ENCODE measurements around the gene CARMIL3.
"Not testable (repeated sequence)": the region's sequence is repeated elsewhere in the genome, so short reads cannot be mapped to it uniquely, and the experiment has no call there.

Gene CARMIL3, protein sequence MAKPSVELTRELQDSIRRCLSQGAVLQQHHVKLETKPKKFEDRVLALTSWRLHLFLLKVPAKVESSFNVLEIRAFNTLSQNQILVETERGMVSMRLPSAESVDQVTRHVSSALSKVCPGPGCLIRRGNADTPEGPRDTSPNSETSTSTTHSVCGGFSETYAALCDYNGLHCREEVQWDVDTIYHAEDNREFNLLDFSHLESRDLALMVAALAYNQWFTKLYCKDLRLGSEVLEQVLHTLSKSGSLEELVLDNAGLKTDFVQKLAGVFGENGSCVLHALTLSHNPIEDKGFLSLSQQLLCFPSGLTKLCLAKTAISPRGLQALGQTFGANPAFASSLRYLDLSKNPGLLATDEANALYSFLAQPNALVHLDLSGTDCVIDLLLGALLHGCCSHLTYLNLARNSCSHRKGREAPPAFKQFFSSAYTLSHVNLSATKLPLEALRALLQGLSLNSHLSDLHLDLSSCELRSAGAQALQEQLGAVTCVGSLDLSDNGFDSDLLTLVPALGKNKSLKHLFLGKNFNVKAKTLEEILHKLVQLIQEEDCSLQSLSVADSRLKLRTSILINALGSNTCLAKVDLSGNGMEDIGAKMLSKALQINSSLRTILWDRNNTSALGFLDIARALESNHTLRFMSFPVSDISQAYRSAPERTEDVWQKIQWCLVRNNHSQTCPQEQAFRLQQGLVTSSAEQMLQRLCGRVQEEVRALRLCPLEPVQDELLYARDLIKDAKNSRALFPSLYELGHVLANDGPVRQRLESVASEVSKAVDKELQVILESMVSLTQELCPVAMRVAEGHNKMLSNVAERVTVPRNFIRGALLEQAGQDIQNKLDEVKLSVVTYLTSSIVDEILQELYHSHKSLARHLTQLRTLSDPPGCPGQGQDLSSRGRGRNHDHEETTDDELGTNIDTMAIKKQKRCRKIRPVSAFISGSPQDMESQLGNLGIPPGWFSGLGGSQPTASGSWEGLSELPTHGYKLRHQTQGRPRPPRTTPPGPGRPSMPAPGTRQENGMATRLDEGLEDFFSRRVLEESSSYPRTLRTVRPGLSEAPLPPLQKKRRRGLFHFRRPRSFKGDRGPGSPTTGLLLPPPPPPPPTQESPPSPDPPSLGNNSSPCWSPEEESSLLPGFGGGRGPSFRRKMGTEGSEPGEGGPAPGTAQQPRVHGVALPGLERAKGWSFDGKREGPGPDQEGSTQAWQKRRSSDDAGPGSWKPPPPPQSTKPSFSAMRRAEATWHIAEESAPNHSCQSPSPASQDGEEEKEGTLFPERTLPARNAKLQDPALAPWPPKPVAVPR (N-terminal part only)
- 0.41 to 6.1 (median 1.4) reads per million in 17 experiments for total RNA-seq

DNA sequence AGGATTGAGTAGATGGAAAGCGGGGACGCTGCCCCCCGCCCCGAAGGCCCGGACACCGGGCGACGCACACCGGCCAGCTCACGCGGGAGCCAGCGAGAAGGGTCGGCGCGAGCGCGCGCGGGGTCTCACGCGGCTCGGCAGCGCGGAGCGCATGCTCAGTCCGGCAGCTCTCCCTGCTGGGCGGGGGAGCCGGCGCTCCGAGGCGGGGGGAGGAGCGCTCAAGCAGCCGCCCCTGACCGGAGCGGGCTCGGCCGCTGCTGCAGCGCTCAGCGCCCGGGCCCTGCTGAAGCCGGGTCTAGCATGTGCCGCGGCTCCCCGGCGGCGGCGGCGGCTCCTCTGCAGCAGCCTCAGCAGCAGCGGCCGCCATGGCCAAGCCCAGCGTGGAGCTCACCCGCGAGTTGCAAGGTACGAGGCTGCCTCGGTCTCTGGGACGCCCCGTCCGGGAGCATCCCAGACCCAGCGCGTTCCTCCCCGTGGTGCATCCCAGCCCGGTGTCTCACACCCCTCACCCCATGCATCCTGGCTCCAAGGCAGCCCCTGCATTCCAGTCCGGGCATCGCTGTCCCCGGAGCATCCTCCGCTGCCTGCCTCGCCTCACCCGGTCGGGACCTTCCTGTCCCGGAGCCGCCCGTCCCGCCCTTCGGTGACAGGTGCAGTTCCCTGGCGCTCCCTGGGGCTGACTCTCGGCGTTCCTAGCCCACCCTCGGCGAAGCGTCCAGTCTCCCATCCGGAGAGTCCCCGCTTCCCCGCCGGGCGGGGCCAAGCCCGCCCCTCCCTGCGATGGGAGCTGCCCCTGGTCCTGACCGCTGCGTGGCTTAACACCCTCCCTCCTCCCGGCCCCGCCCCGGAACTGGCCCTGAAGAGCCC, at the start of gene CARMIL3:
CARMIL3 (plus strand) TSS at position 221 of the 867 bp plus-strand sequence; CDS start at position 366, 145 bp downstream.
- peak; percentile 62 to 85 (median 70) for DNase-seq

DNA sequence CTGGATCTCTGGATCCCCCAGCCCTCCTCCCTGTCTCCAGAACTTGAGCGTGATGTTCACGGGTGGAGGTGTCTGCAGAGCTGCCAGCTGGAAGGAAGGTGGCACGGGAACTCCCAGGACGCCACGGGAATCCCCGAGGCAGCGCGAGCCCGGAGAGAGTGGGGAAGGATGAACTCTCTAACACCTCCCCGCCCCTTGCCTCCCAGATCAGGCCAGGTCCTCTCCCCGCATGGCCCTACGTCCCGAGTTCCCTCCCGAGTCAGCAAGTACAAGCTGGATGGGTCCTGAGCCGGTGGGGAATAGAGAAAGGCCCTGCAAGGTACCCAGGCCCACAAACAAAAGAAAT, 45.4 kb upstream of the CARMIL3 start:
- DNase-seq = peak in 1 of 4 experiments; percentile 7

DNA sequence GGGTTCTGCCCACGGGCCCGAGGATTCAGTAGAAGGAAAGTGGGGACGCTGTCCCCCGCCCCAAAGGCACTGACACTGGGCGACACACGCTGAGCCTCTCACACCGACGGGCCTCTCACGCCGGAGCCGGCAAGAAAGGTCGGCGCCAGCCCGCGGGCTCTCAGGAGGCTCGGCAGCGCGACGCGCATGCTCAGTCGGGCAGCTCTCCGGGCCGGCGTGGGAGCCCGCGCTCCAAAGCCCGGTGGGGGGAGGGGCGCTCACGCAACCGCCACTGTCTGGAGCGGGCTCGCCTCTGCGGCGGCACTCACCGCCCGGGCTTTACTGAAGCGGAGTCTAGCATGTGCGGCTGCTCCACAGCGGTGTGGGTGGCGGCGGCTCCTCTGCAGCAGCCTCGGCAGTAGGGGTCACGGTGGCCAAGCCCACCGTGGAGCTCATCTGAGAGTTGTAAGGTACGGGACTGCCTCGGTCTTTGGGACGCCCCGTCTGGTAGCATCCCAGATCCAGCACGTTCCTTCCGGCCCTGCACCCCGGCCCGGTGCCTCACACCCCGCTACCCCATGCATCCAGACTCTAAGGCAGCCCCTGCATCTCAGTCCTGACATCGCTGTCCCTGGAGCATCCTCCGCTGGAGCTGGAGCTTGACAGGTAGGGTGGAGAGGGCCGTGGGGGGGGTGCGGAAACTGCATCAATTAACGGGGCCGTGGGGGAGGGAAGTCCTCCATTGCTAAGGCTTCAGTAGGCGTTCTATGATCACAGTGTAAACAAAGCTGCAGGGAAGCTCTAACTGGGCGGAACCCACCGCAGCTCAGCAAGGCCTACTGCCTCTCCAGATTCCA, 44.8 kb upstream of the CARMIL3 start:
- peak; percentile 38 to 78 (median 56) for DNase-seq

DNA sequence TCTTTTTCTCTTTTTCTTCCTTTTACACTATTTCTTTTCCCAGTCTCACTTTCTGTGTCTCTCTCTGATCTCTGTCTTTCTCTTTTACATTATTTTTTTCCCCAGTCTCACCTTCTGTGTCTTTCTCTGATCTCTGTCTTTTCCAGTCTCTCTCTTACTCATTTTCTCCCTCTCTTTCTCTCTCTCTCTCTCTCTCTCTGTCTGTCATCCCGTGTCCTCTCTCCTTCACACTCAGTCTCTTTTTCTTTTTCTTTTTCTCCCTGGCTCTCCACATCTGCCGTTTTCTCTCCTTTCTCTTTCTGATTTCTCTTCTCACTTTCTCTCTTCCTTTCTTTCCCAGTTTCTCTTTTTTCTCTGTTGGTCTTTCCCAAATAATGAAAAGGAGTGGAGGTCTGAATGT, 40.8 kb upstream of the CARMIL3 start:
- no peak for DNase-seq

DNA sequence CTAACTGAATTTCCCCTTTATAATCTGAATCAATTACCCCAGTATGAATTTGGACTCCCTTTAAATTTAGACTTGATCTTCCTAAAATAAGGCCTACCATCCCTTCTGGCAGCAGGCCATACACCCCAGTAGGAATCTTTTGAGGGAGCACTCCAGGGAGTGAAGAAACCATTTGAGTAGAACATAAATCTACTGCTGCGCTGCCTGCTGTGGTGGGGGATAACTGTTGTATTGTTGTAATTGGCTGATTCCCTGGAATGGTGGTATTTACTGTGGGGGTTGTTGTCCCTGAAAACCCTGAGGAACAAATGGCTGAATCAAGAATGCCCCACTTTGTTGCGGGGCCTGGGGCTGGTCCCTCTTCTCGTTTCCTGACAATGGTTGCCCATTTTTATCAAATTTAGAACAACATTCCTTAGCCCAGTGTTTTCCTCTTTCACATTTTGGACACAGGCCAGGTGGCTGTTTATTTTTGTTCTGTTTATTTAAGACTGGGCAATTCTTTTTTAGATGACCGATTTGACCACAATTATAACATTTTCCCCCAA, 39.0 kb upstream of the CARMIL3 start:
- DNase-seq = not testable (repeated sequence)

DNA sequence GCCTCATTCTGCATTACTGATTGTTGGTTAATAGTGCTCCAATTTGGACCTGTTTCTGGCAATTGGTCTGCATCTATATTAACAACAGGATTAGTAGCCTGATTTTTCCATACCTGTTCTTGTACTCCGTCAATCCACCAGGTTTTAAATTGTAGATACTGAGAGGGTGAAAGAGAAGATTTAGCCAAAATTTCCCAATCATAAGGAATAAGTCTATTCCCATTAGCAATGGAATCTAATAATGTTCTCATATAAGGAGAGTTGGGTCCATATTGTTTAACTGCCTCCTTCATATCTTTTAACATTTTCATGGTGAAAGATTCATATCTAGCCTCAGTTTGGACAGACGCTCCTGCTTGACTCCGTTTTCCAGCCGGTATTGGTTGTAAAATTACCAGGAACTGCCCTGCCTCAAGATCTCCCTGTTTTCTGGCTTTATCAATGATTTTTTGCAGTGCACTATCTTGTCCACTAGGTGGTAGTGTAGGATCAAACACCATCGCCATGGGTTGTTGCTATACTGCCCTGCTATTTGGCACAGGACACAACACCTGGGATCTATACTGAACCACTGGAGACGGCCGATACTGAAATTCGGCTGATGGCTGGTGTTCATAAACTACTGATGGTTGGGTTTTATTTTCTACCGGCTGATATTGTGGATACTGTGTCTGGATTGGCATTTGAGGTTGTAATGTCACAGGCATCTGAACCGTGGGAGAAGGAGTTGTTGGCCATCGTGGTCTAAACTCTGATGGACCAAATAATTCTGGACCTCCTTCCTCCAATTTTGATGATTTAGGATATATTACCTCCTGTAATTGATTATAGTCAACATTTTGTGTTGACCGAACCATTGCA, 37.9 kb upstream of the CARMIL3 start:
- DNase-seq = peak; percentile 72 to 84 (median 78)

DNA sequence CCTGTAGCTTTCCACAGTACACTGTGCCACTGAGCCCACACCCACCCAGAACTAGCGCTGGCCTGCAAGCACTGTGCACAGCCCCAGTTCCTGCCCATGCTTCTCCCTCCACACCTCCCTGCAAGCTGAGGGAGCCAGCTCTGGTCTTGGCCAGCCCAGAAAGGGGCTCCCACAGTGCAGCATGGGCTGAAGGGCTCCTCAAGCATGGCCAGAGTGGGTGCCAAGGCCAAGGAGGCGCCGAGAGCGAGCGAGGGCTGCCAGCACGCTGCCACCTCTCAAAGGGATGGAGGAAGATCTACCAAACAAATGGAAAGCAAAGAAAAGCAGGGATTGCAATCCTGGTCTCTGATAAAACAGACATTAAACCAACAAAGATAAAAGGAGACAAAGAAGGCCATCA, 36.1 kb upstream of the CARMIL3 start:
- DNase-seq = not testable (repeated sequence)

DNA sequence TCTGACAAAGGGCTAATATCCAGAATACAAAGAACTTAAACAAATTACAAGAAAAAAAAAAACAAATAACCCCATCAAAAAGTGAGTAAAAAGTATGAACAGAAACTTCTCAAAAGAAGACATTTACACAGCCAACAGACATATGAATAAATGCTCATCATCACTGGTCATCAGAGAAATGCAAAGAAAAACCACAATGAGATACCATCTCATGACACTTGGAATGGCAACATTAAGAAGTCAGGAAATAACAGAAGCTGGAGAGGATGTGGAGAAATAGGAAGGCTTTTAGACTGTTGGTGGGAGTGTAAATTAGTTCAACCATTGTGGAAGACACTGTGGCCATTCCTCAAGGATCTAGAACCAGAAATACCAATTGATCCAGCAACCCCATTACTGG, 32.8 kb upstream of the CARMIL3 start:
- DNase-seq = peak in 2 of 4 experiments; percentile 61 to 63

DNA sequence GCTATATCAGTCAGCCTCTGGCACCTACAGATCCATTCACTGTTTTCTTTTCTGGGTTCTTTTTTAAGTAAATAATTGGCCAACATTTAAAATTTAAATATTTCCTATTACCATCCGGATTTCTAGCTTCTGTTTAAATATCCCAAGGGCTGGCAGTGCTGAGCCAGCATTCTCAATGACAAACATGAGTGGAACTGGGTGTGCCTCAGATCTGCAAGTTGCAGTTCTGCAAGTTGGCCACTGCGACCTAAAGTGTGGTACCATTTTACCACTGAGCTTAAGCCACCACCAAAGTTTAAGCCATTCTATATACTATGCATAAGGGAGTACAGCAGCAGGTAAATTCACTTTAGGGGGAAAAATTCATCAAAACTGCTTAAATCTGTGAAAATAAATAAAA, 31.9 kb upstream of the CARMIL3 start:
- peak in 3 of 4 experiments; percentile 25 to 45 (median 32) for DNase-seq

DNA sequence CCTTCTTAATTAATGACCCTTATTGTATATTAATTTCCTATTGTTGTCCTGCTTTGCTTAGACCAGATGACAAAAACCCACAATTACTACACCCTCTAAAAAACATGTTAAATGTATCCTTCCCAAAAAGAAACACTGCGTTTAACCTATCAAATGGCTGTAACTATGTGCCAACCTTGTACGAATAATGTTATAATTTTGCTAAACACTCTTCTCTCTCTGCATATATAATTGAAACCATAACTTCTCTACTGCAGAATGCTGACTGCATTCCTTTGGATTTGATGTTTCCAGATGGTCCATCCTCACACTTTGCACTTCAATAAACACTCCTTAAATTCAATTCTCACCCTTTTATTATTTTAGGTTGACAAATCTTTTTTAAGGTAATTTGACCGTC, 31.3 kb upstream of the CARMIL3 start:
- not testable (repeated sequence) for DNase-seq

DNA sequence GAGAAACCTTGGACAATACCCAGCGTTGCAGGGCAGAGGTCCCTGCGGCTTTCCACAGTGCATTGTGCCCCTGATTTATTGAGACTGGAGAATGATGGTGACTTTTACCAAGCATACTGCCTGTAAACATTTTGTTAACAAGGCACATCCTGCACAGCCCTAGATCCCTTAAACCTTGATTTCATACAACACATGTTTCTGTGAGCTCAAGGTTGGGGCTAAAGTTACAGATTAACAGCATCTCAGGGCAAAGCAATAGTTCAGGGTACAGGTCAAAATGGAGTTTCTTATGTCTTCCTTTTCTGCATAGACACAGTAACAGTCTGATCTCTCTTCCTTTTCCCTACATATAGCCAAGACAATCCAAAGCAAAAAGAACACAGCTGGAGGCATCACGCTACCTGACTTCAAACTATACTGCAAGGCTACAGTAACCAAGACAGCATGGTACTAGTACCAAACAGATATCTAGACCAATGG, 26.8 kb upstream of the CARMIL3 start:
- DNase-seq = not testable (repeated sequence)

DNA sequence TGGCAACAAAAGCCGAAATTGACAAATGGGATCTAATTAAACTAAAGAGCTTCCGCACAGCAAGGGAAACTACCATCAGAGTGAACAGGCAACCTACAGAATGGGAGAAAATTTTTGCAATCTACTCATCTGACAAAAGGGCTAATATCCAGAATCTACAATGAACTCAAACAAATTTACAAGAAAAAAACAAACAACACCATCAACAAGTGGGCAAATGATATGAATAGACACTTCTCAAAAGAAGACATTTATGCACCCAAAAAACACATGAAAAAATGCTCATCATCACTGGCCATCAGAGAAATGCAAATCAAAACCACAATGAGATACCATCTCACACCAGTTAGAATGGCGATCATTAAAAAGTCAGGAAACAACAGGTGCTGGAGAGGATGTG, 22.1 kb upstream of the CARMIL3 start:
- DNase-seq = not testable (repeated sequence)

DNA sequence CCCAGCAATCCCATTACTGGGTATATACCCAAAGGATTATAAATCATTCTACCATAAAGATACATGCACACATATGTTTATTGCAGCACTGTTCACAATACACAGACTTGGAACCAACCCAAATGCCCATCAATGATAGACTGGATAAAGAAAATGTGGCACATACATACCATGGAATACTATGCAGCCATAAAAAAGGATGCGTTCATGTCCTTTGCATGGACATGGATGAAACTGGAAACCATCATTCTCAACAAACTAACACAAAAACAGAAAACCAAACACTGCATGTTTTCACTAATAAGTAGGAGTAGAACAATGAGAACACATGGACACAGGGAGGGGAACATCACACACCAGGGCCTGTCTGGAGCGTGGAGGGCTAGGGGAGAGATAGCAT, 20.5 kb upstream of the CARMIL3 start:
- DNase-seq = not testable (repeated sequence)

DNA sequence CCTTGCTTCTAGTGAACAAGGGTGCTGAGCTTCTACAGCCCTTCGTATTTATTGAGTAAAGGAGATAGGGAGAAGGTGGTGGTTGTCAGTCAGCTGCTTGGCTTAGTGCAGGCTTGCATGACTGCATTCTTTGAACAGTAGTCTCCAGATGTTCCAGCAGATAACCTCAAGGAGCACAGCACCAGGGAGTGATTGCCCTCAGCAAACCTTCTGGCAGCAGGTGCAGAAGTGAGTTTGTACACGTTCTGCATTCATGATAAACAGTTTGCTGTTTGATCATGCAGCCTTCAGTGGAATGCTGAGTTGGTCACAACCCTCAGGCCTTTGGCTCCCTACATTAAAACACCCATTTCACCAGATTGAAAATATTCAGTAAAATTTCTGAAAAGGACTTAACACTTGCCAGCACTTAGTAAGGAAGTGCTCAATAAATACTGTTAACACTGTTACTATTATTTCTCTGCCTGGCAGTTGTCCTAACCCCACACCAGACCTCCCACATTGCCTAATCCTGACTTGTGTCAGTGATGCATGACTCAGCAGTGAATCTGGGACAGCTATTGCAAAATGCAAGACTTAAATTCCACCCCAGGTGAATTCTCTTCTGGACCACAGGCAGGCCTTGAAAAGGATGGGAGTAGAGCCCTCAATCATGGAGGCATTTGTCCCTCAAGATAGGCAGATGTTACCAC, 18.9 kb upstream of the CARMIL3 start:
- peak; percentile 59 to 85 (median 74) for DNase-seq

DNA sequence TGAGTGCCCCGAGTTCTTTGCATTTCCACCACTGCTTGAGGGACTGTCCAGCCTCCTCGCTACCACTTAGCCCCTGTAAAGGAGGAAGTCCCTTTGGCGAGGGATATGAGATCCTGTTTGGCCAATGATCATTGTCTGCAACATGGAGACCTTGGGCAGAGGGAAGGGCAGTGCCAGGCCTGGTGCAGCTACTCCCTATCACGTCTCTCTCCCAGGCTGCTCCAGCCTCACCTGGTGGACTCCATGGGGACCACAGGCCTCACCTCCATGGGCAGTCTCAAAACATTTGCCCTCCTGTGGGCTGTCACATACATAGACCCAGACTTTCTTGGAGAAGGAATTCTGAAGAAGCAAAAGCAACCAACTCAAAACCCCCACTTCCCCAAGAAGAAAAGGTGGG, 16.0 kb upstream of the CARMIL3 start:
- DNase-seq = peak in 3 of 4 experiments; percentile 36 to 55 (median 43)

DNA sequence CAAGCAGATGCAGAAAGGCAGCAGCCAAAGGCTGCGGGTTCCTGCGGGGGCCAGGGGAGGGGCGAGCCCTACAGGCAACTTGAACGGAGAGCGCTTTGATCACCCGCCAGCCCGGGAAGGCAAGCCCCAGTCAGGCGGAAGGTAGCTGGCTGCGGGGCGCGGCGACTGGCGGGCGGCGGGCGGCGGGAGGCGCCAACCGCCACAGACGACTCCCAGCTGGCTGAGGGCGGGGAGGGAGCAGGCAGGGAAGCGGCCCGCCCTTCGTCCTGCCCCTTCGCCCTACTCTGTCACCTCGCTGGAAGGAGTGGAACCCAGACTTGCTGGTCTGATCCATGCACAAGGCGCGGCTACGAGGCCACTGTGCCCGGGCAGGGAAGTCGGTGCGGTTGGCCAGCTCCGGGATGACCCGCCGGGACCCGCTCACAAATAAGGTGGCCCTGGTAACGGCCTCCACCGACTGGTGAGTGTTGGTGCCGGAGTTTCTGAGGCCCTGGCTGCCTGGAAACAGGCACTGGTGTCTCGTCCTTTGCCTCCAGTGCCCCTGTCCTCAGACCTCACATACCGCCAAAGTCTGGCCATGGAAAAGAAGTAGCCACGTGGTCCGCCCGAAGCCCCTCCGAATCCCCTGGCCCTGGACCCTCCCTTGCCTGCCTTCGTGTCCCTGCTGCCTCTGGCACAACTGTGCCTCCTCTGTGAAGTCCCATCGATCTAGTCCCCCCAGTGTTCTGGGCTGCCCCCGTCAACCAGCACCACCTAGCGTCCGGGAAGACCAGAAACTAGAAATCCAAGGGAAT, 15.4 kb upstream of the CARMIL3 start:
- peak; percentile 80 to 90 (median 85) for DNase-seq

DNA sequence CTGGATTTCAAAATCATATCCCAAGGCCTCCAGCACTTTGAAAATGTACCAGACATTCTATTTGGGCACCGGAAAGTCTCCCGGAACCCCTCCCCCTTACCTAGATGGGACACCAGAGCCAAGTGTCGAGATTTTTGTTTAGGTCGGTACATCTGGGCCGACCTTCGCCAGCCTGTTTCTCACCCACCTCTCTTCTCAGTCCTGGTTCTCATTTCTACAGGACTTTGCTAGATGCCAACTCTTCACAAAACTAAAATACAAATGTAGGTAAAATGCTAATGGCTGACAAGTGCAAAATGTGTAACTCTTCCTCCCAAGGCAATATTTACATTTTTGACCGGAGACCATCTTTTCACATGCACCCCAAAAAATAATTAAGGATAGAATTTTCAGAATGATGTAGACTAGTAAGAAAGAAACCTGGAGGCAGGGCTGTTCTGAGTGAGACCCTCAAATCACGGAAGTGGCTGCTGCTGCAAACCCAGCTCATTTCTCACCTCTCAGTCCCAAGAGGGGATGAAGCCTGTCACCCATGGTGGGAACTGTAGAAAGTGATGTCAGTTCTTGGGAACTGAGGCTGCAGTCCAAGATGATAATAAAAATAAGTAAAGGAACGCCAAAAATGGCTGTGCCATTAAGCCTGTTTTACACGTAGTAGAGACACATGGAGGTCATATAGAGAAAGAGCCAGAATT, 14.7 kb upstream of the CARMIL3 start:
- DNase-seq = not testable (repeated sequence)

Measured in suppressor macrophage (primary cell).